ENCODE results near the gene GNPTG. TPM values are rescaled to one million over a fixed set of nuclear protein-coding genes. Genes with fewer than 3 reads are reported as not detected.

GNPTG gene
- total and polyA plus RNA-seq, 2 of the 13 experiments (the other 11 are each of a cell fraction or from before 2014, with no cell fraction given) = 22.7 to 71.1 TPM

DNA sequence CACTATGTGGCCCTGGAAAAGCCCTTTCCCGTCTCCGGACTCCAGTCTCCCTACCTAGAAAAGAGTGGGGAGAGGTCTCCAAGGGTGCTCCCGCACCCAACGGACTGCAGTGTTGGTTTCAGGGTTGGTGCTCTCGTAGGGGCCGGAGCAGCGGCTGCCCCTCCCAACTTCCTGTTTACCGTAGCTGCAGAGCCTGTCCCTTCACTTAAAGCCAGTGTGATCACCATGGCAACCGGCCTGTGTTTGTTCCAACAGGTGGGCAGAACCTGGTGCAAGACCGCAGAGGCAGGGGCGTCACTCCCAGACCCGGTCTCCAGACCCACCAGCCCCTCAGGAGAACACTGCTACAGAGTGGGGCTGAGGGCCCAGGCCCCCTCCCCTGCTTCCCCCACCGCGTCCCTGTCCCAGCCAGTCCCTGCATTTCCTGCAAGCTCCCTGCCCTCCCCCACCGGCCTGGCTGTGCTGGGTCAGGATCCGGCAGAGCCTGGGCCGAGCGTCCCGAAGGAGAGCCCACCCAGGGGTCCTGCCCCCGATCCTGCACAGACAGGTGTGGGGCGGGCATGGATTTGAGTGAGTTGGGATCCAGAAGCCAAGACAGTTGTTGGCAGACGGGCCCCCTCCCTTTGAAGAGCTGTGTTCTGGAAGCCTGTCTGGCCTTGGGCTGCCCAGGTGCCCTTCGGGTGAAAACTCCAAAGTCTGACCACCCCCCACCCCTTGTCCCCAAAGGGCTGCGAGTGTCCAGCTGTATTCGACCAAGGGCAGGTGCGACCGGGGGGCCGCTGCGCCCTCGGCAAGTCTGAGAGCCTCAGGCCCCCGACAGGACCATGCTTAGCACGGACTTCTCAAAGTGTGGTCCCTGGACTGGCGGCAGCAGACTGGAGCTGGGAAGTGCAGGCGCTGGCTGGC is 19.8 kb upstream of the GNPTG start (continued):
- TF ChIP-seq, protein P1, sequence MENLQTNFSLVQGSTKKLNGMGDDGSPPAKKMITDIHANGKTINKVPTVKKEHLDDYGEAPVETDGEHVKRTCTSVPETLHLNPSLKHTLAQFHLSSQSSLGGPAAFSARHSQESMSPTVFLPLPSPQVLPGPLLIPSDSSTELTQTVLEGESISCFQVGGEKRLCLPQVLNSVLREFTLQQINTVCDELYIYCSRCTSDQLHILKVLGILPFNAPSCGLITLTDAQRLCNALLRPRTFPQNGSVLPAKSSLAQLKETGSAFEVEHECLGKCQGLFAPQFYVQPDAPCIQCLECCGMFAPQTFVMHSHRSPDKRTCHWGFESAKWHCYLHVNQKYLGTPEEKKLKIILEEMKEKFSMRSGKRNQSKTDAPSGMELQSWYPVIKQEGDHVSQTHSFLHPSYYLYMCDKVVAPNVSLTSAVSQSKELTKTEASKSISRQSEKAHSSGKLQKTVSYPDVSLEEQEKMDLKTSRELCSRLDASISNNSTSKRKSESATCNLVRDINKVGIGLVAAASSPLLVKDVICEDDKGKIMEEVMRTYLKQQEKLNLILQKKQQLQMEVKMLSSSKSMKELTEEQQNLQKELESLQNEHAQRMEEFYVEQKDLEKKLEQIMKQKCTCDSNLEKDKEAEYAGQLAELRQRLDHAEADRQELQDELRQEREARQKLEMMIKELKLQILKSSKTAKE (CRISPR knock-in tag; IDR thresholded peaks at IDR 0.05; ENCODE audit: borderline replicate concordance) = no peak
- TF ChIP-seq, protein P2, sequence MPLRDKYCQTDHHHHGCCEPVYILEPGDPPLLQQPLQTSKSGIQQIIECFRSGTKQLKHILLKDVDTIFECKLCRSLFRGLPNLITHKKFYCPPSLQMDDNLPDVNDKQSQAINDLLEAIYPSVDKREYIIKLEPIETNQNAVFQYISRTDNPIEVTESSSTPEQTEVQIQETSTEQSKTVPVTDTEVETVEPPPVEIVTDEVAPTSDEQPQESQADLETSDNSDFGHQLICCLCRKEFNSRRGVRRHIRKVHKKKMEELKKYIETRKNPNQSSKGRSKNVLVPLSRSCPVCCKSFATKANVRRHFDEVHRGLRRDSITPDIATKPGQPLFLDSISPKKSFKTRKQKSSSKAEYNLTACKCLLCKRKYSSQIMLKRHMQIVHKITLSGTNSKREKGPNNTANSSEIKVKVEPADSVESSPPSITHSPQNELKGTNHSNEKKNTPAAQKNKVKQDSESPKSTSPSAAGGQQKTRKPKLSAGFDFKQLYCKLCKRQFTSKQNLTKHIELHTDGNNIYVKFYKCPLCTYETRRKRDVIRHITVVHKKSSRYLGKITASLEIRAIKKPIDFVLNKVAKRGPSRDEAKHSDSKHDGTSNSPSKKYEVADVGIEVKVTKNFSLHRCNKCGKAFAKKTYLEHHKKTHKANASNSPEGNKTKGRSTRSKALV (CRISPR knock-in tag; IDR thresholded peaks at IDR 0.05) = peak; percentile 37; the same call in 1 of the 2 replicates
- no peak for TF ChIP-seq KDM1A (CRISPR knock-in tag; IDR thresholded peaks at IDR 0.05)
- no peak for TF ChIP-seq TBL1XR1 (IDR thresholded peaks at IDR 0.05; ENCODE audit: borderline replicate concordance, low read length, partially characterized antibody)
- TF ChIP-seq IKZF1 (IDR thresholded peaks at IDR 0.05) = no peak
- TF ChIP-seq ZNF251 (CRISPR knock-in tag; IDR thresholded peaks at IDR 0.05) = no peak
- no peak for TF ChIP-seq SNRNP70 (IDR thresholded peaks at IDR 0.05; ENCODE audit: low read depth, low read length)
- TF ChIP-seq NPAS2 (CRISPR knock-in tag; IDR thresholded peaks at IDR 0.05; ENCODE audit: borderline replicate concordance) = no peak
- no peak for TF ChIP-seq ZNF446 (CRISPR knock-in tag; IDR thresholded peaks at IDR 0.05)
- TF ChIP-seq MXD4 (CRISPR knock-in tag; IDR thresholded peaks at IDR 0.05) = no peak
- TF ChIP-seq ZNF563 (CRISPR knock-in tag; IDR thresholded peaks at IDR 0.05) = 0 out of 2 replicates have a peak, but pooled peaks have one; percentile 6
- no peak for TF ChIP-seq ZNF619 (CRISPR knock-in tag; IDR thresholded peaks at IDR 0.05)
- no peak for TF ChIP-seq AKNA (CRISPR knock-in tag; IDR thresholded peaks at IDR 0.05; ENCODE audit: borderline replicate concordance)
- TF ChIP-seq ZFX (CRISPR knock-in tag; IDR thresholded peaks at IDR 0.05; ENCODE audit: low read depth) = peak; percentile 73
- TF ChIP-seq, protein P3, sequence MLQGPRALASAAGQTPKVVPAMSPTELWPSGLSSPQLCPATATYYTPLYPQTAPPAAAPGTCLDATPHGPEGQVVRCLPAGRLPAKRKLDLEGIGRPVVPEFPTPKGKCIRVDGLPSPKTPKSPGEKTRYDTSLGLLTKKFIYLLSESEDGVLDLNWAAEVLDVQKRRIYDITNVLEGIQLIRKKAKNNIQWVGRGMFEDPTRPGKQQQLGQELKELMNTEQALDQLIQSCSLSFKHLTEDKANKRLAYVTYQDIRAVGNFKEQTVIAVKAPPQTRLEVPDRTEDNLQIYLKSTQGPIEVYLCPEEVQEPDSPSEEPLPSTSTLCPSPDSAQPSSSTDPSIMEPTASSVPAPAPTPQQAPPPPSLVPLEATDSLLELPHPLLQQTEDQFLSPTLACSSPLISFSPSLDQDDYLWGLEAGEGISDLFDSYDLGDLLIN (CRISPR knock-in tag; IDR thresholded peaks at IDR 0.05; ENCODE audit: borderline replicate concordance) = no peak
- peak; percentile 83; the same call in 1 of the 2 replicates for TF ChIP-seq BCL3 (CRISPR knock-in tag; IDR thresholded peaks at IDR 0.05)
